SH-SY5Y (cell line): ENCODE measurements around the gene GRN.

Experiments
- GATA2 ChIP-seq: IDR thresholded peaks from 2 replicates; pipeline ENCODE4 v1.6.1; 2011; ENCODE audit warnings: mild to moderate bottlenecking, low read depth, low read length
- GATA3 ChIP-seq: IDR thresholded peaks from 2 replicates; pipeline ENCODE4 v1.6.1; 2011; ENCODE audit warnings: low read depth, mild to moderate bottlenecking, low read length, moderate library complexity

GRCh38 chr17:44362949-44363612 lies 18.0 kb downstream of the GRN start:
- TF ChIP-seq GATA2 (no peak), GATA3 (no peak)
